Kidney (tissue), 14 donors: ENCODE results near the gene ASTL. TPM values are rescaled to one million over a fixed set of nuclear protein-coding genes. Genes with fewer than 3 reads are reported as not detected.

Source experiments
- DNase-seq, 5 donors: peaks; one replicate each; pipeline ENCODE4 v3.0.0-alpha.2; 2013 to 2020
- FAIRE-seq: peaks from 2 replicates; lab custom pipeline; 2012; peaks lifted over from hg19 to GRCh38; lab: Jason Lieb, UNC
- H3K27ac ChIP-seq, 2 donors: one replicate each; pipeline ENCODE4 v1.7.0; 2013; ENCODE audit warnings: low read depth in 2 of 2, low read length in 2 of 2, inconsistent platforms in 1 of 2
- H3K27me3 ChIP-seq: one replicate; pipeline ENCODE4 v1.7.1; 2013; ENCODE audit warnings: low read length, inconsistent platforms; ENCODE audit not compliant: control insufficient read depth, insufficient read depth
- H3K36me3 ChIP-seq, 3 donors: one replicate each; pipeline versions ENCODE4 v1.7.0 to v1.7.1; 2013; ENCODE audit warnings: low read length in 3 of 3, control low read depth in 1 of 3, inconsistent platforms in 1 of 3; ENCODE audit not compliant: insufficient read depth in 3 of 3, control insufficient read depth in 2 of 3
- H3K4me1 ChIP-seq, 3 donors: one replicate each; pipeline versions ENCODE4 v1.7.0 to v1.7.1; 2013; ENCODE audit warnings: low read length in 3 of 3, inconsistent platforms in 1 of 3, low read depth in 1 of 3; ENCODE audit not compliant: control insufficient read depth in 2 of 3, insufficient read depth in 2 of 3
- H3K4me3 ChIP-seq, 3 donors: one replicate each; pipeline versions ENCODE4 v1.7.0 to v1.8.1; 2013; ENCODE audit warnings: low read length in 3 of 3, control low read depth in 1 of 3, inconsistent platforms in 1 of 3
- H3K9ac ChIP-seq, 3 donors: one replicate each; pipeline versions ENCODE4 v1.7.0 to v1.7.1; 2013; ENCODE audit warnings: low read length in 3 of 3, control low read depth in 1 of 3, inconsistent platforms in 1 of 3
- H3K9me3 ChIP-seq, 3 donors: one replicate each; pipeline versions ENCODE4 v1.7.0 to v1.7.1; 2013; ENCODE audit warnings: low read length in 3 of 3, control low read depth in 1 of 3, inconsistent platforms in 1 of 3; ENCODE audit not compliant: control insufficient read depth in 2 of 3, insufficient read depth in 1 of 3
- intact Hi-C: fragments of 100-400 bp; cut with DNase I; formaldehyde crosslinking; loops from one replicate; pipeline ENCODE4 v1.11.1; 2022
- polyA plus RNA-seq: library from polyadenylated mRNA; stranded (reverse); fragments of 350-450 nt; fragmentation: Illumina TruSeq; extraction: RNeasy Lipid Tissue Mini Kit (QIAGEN cat#74804); gene quantifications from one replicate; pipeline ENCODE4 v1.2.3, GENCODE V29; 2014; ENCODE audit warnings: low read depth, low replicate concordance; ENCODE audit not compliant: insufficient read depth
- total RNA-seq: library from RNA; stranded (reverse); fragmentation: NEBNext Ultra II Directional; extraction: Animal tissue kit (Norgen Biotek cat#: 25700); gene quantifications from one replicate; pipeline ENCODE4 v1.2.1, GENCODE V29; 2021
- TF ChIP-seq, protein P1 (sequence below): IDR thresholded peaks from 3 replicates; pipeline ENCODE4 v1.5.1; 2012; ENCODE audit warnings: mild to moderate bottlenecking, moderate library complexity, borderline replicate concordance; ENCODE audit not compliant: insufficient read depth; ENCODE audit errors: extremely low read depth
- donor health status: control.
- donor health status: control.
- donor health status: control.
- donor health status: control.
- donor health status: control.
- donor health status: DM: yes; HTN: yes; CAD: no.
- donor health status: Normal renal cell carcinoma (clear cell type).

Gene ASTL
- total and polyA plus RNA-seq, 2 donors from 2014 or later = not detected

DNA sequence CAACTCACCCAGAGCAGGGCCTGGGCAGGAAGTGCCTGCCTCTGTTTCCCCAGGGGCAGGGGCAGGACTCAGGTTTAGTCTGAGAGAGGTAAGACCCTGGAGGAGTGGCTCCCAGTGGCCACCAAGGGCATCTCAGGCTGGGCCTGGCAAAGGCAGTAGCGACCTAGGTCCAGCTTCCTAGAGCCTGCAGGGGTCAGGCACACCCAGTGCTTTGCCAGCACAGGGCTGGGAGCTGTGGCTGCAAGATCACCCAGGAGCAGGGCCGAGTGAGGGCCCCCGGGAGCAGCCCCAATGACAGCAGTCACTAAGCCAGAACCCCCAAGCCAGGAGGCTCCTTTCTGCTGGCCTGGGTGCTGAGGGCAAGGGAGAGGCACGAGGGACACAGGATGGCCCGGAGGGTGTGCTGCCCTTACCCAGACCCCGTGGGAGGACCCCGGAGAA, 15.7 kb upstream of the ASTL start:
- DNase-seq = peak in 1 of 5 donors; percentile 40
- no peak overlapping the region for H3K4me3 ChIP-seq
- H3K27me3 ChIP-seq = no peaks in the 10 kb centered on the region
- no peaks in the 10 kb centered on the region for H3K36me3 ChIP-seq
- H3K9me3 ChIP-seq = no peaks in the 10 kb centered on the region
- no peaks in the 10 kb centered on the region for H3K4me1 ChIP-seq
- no peak for FAIRE-seq
- TF ChIP-seq, protein P1, sequence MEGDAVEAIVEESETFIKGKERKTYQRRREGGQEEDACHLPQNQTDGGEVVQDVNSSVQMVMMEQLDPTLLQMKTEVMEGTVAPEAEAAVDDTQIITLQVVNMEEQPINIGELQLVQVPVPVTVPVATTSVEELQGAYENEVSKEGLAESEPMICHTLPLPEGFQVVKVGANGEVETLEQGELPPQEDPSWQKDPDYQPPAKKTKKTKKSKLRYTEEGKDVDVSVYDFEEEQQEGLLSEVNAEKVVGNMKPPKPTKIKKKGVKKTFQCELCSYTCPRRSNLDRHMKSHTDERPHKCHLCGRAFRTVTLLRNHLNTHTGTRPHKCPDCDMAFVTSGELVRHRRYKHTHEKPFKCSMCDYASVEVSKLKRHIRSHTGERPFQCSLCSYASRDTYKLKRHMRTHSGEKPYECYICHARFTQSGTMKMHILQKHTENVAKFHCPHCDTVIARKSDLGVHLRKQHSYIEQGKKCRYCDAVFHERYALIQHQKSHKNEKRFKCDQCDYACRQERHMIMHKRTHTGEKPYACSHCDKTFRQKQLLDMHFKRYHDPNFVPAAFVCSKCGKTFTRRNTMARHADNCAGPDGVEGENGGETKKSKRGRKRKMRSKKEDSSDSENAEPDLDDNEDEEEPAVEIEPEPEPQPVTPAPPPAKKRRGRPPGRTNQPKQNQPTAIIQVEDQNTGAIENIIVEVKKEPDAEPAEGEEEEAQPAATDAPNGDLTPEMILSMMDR = no peak
- no peak overlapping the region for H3K9ac ChIP-seq
- no peak overlapping the region for H3K27ac ChIP-seq
- intact Hi-C loops = no loop called here

DNA sequence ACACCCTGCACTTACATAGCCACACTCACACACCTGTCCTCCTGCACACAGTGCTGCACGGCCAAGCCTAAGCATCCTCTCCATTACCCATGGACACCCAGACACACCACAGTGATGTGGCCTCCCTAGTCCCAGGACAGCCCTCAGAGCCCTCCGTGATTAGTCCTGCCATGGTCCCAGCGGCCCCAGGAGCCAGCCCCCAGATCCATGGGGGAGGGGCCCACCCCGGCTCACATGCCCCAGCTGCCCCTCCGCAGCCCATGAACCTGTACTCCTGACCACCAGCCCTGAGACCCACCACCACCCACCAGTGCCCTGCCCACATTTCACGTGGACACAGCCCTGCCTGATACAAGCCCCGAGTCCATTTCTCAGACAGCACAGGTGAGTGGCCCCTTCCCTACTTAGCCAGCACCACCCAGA, 15.0 kb upstream of the ASTL start:
- TF ChIP-seq, protein P1 = no peak
- no peak overlapping the region for H3K9ac ChIP-seq
- H3K27ac ChIP-seq = no peak overlapping the region
- DNase-seq (peak in 1 of 5 donors; percentile 40), FAIRE-seq (no peak)
- intact Hi-C loops = no loop called here
- H3K27me3 ChIP-seq = no peaks in the 10 kb centered on the region
- no peaks in the 10 kb centered on the region for H3K36me3 ChIP-seq
- H3K4me3 ChIP-seq = no peak overlapping the region
- H3K9me3 ChIP-seq = no peaks in the 10 kb centered on the region
- no peaks in the 10 kb centered on the region for H3K4me1 ChIP-seq

DNA sequence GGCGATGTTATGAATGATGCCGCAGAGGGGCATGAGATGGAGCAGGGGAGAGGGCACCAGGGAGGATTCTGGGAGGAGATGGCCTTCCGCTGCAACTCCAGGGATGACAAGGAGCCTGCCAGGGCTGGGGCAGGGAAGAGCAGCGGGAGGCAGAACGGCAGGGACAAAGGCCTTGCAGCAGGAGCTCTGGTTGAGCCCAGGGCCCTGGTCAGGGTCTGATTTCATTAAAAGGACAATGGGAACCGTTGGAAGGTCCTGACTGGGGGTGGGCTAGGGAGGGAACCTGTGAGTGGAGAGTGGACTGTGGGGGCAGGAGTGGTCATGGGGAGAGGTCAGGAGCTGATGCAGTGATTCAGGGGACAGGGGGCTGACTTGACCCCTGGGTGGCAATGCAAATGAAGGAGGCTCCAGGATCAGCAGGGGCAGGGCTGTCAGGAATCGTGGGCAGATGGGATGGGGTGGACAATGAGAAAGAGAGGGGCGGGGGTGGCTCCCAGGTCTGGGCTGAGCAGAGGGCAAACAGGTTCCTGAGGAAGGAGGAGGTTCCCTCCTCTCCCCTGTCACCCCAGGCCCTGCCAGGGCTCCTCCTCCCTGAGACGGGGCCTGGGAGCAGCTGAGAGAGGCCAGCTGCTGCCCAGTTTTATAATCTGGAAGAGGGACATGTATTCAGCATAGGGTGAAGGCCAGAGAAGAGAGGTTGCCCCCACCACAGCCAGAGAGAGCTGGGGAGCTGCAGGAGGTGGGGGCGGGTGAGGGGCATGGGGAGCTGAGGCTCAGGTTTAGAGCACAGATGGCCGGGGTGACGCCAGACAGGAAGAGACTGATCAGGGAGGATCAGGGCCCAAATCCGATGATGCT, 14.2 kb upstream of the ASTL start:
- Histone ChIP-seq H3K9ac (no peak overlapping the region), H3K4me1 (no peaks in the 10 kb centered on the region), H3K9me3 (no peaks in the 10 kb centered on the region), H3K27me3 (no peaks in the 10 kb centered on the region), H3K4me3 (no peak overlapping the region), H3K27ac (no peak overlapping the region), H3K36me3 (no peaks in the 10 kb centered on the region)
- TF ChIP-seq, protein P1 = no peak
- FAIRE-seq (no peak), DNase-seq (peak in 2 of 5 donors; percentile 39 to 56)
- intact Hi-C loops = no loop called here
